Transverse colon (tissue), 4 donors: ENCODE results near the gene IDH3G. TPM values are rescaled to one million over a fixed set of nuclear protein-coding genes. Genes with fewer than 3 reads are reported as not detected.

Experiments used
- DNase-seq: peaks from one replicate; pipeline ENCODE4 v3.0.0-alpha.2; 2019
- H3K27ac ChIP-seq, 4 donors: fragments of 200-600 bp; sonication (generic); 2 replicates each; pipeline ENCODE4 v1.5.1; 2016 to 2018; ENCODE audit warnings: inconsistent platforms in 4 of 4
- H3K27me3 ChIP-seq: fragments of 200-600 bp; sonication (generic); 2 replicates; pipeline ENCODE4 v1.5.1; 2017; ENCODE audit warnings: inconsistent platforms
- H3K36me3 ChIP-seq, 4 donors: fragments of 200-600 bp; sonication (generic); 2 replicates each; pipeline ENCODE4 v1.5.1; 2017 to 2019; ENCODE audit warnings: inconsistent platforms in 4 of 4
- H3K4me1 ChIP-seq, 4 donors: fragments of 200-600 bp; sonication (generic); 2 replicates each; pipeline ENCODE4 v1.5.1; 2017 to 2020; ENCODE audit warnings: inconsistent platforms in 4 of 4
- H3K4me3 ChIP-seq, 4 donors: fragments of 200-600 bp; sonication (generic); 1 replicate in 1 of 4; 2 replicates in 3 of 4; pipeline versions ENCODE4 v1.5.1 to v1.6.1; 2017 to 2019; ENCODE audit warnings: inconsistent platforms in 4 of 4
- H3K9me3 ChIP-seq, 2 donors: fragments of 200-600 bp; sonication (generic); 2 replicates each; pipeline ENCODE4 v1.5.1; 2017 to 2019; ENCODE audit warnings: inconsistent platforms in 2 of 2
- POLR2A ChIP-seq: fragments of 450-650 bp; IDR thresholded peaks from one replicate; pipeline ENCODE4 v1.6.1; 2016; ENCODE audit warnings: antibody characterized with exemption, mild to moderate bottlenecking, moderate library complexity
- POLR2AphosphoS5 ChIP-seq, 3 donors: sonication (generic); formaldehyde crosslinking; IDR thresholded peaks; one replicate each; pipeline ENCODE4 v1.6.1; 2016; ENCODE audit warnings: antibody characterized with exemption in 3 of 3
- WGBS, 2 donors: methylation state at CpG; one replicate each; pipeline ENCODE4 v1.1.5; 2018; ENCODE audit warnings: low coverage in 1 of 2; 5-methylcytosine and 5-hydroxymethylcytosine counted together
- in situ Hi-C, 4 donors: fragments of 200-750 bp; cut with MboI; loops; one replicate each; pipeline versions ENCODE4 v1.15.0 to v1.15.1; 2017; ENCODE audit warnings: low sequenced_read_pairs in 3 of 4, low pct_ligation_motif_present in 1 of 4, low pct_unique_long_range_greater_than_20kb in 1 of 4
- intact Hi-C: fragments of 100-400 bp; cut with DNase I; formaldehyde crosslinking; loops from one replicate; pipeline ENCODE4 v1.15.1; 2023; ENCODE audit warnings: low total_unique reads
- total RNA-seq, 4 donors: library from RNA; depleted of rRNA; stranded (reverse); fragments of >200 nt; gene quantifications; one replicate each; pipeline ENCODE4 v1.1.0, GENCODE V29; 2016
- TF ChIP-seq, protein P1 (sequence below), 5 experiments: fragments of 200-600 bp in 3 of 5; fragments of 450-650 bp in 2 of 5; sonication (generic) in 3 of 5; IDR thresholded peaks; 1 replicate in 2 of 5; 2 replicates in 3 of 5; pipeline ENCODE4 v1.5.1; 2016 to 2017; ENCODE audit warnings: antibody characterized with exemption in 5 of 5, inconsistent platforms in 3 of 5, mild to moderate bottlenecking in 2 of 5, moderate library complexity in 1 of 5

IDH3G gene
- total RNA-seq, 4 donors from 2014 or later = 77.5 to 203 (median 117) TPM

DNA sequence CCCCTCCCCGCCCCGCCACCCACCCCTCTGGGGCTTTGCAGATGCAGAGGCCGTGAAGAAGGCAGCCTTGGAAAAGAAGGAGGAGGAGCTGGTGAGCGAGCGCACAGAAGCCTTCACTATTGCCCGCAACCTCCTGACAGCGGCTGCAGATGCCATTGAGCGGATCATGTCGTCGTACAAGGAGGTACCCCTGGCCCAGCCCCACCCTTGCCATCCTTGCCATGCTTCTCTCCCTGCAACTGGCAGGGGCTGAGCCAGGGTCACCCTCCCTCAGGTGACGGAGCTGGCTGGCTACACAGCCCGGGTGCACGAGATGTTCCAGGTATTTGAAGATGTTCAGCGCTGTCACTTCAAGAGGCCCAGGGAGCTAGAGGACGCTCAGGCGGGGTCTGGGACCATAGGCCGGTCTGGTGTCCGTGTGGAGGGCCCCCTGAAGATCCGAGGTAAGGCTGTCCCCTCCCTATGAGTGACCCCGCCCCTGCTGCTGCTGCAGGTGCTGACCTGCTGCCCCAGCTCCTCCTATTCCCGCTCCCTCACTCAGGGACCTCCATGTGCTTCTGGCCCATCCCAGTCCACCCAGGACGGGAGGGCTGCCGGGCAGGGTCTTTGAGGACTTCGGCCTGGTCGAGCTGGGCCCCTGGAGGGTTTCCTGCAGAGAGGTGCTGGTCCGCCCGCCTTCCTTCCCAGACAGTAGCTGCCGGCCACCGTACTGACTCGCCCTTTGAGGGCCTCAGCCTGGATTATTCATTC, 57.9 kb downstream of the IDH3G start:
- WGBS, 2 donors = 89% methylated on average over 30 of the region's 30 CpGs; no CpG with 5 or more reads in 1 of the 2 donors

More for the DNA sequence above, 57.9 kb downstream of the IDH3G start:
- Histone ChIP-seq H3K27me3 (no peaks in the 10 kb centered on the region), H3K9me3 (no peaks in the 10 kb centered on the region), H3K4me3 (no peak overlapping the region), H3K36me3 (no peaks in the 10 kb centered on the region), H3K27ac (no peak overlapping the region), H3K4me1 (no peaks in the 10 kb centered on the region)
- in situ Hi-C loops = no loop called here
- TF ChIP-seq POLR2AphosphoS5 (IDR thresholded peaks at IDR 0.05) = no peak
- TF ChIP-seq, protein P1, sequence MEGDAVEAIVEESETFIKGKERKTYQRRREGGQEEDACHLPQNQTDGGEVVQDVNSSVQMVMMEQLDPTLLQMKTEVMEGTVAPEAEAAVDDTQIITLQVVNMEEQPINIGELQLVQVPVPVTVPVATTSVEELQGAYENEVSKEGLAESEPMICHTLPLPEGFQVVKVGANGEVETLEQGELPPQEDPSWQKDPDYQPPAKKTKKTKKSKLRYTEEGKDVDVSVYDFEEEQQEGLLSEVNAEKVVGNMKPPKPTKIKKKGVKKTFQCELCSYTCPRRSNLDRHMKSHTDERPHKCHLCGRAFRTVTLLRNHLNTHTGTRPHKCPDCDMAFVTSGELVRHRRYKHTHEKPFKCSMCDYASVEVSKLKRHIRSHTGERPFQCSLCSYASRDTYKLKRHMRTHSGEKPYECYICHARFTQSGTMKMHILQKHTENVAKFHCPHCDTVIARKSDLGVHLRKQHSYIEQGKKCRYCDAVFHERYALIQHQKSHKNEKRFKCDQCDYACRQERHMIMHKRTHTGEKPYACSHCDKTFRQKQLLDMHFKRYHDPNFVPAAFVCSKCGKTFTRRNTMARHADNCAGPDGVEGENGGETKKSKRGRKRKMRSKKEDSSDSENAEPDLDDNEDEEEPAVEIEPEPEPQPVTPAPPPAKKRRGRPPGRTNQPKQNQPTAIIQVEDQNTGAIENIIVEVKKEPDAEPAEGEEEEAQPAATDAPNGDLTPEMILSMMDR (IDR thresholded peaks at IDR 0.05) = no peak
- no peak for TF ChIP-seq POLR2A
- no peak for DNase-seq
- intact Hi-C loops = no loop called here

Other genes with a start within 250 kb of the IDH3G start
- gene CCNQ, start 195.2 kb downstream of the IDH3G start, total RNA-seq = 10 to 100 TPM in 3 of 4 donors, 1 to 10 TPM in 1; 5.2 to 32.5 (median 26.8) TPM
- gene DUSP9, start 147.2 kb downstream of the IDH3G start, total RNA-seq = not detected
- gene PNCK, start 120.6 kb downstream of the IDH3G start, total RNA-seq = 10 to 100 TPM in 1 of 4 donors, 1 to 10 TPM in 2, not detected in 1; 6.5 to 74.4 (median 7.9) TPM
- gene SLC6A8, start 106.4 kb downstream of the IDH3G start, total RNA-seq = 100 to 1,000 TPM in 3 of 4 donors, 10 to 100 TPM in 1; 61.1 to 332 (median 197) TPM
- gene BCAP31, start 70.0 kb downstream of the IDH3G start, total RNA-seq = 100 to 1,000 TPM in 2 of 4 donors, 10 to 100 TPM in 2; 37.6 to 113 (median 74.4) TPM
- gene ABCD1, start 69.5 kb downstream of the IDH3G start, total RNA-seq = 10 to 100 TPM in 3 of 4 donors, 1 to 10 TPM in 1; 7.0 to 50.5 (median 18.1) TPM
- gene PLXNB3, start 30.1 kb downstream of the IDH3G start, total RNA-seq = 10 to 100 TPM in 2 of 4 donors, 1 to 10 TPM in 2; 3.1 to 46.2 (median 24.7) TPM
- gene SRPK3, start 13.3 kb downstream of the IDH3G start, total RNA-seq = 1 to 10 TPM in 2 of 4 donors, under 1 TPM in 2; 0.64 to 3.8 (median 1.3) TPM
- 100 to 1,000 TPM in 2 of 4 donors, 10 to 100 TPM in 2; 16.1 to 165 (median 95.8) TPM for gene SSR4, start 293 bp upstream of the IDH3G start, total RNA-seq
- 1 to 10 TPM; 2.0 to 6.6 (median 4.2) TPM for gene PDZD4, start 36.2 kb upstream of the IDH3G start, total RNA-seq
- 1 to 10 TPM; 5.2 to 7.1 (median 6.1) TPM for gene L1CAM, start 91.8 kb upstream of the IDH3G start, total RNA-seq
- gene AVPR2, start 110.3 kb upstream of the IDH3G start, total RNA-seq = 10 to 100 TPM in 1 of 4 donors, 1 to 10 TPM in 1, under 1 TPM in 1, not detected in 1; 0.41 to 72.2 (median 9.8) TPM
- gene ARHGAP4, start 131.9 kb upstream of the IDH3G start, total RNA-seq = 10 to 100 TPM; 44.9 to 52.4 (median 49.9) TPM
- gene NAA10, start 140.7 kb upstream of the IDH3G start, total RNA-seq = 10 to 100 TPM; 29.9 to 57.2 (median 47.4) TPM
- 10 to 100 TPM in 1 of 4 donors, 1 to 10 TPM in 2, not detected in 1; 4.6 to 13.1 (median 7.2) TPM for gene RENBP, start 150.3 kb upstream of the IDH3G start, total RNA-seq
- 10 to 100 TPM; 34.0 to 68.5 (median 49.8) TPM for gene HCFC1, start 177.4 kb upstream of the IDH3G start, total RNA-seq
- 10 to 100 TPM in 1 of 4 donors, 1 to 10 TPM in 3; 1.6 to 11.2 (median 5.5) TPM for gene TMEM187, start 178.4 kb upstream of the IDH3G start, total RNA-seq
- gene IRAK1, start 225.5 kb upstream of the IDH3G start, total RNA-seq = 100 to 1,000 TPM in 2 of 4 donors, 10 to 100 TPM in 2; 64.1 to 155 (median 107) TPM